PFSK-1 (cell line): ENCODE measurements around the gene ATP8A1.

Source experiments
- FOXP2 ChIP-seq: optimal IDR thresholded peaks from 2 replicates; pipeline ENCODE3; 2011; ENCODE audit warnings: borderline replicate concordance, control low read depth, inconsistent platforms; ENCODE audit not compliant: insufficient read depth; ENCODE audit errors: extremely low read length, extremely low read depth
- POLR2AphosphoS5 ChIP-seq: IDR thresholded peaks from 2 replicates; pipeline ENCODE4 v1.6.1; 2012; ENCODE audit warnings: low read depth, mild to moderate bottlenecking, control low read depth, low read length, moderate library complexity
- REST ChIP-seq, 2 experiments: IDR thresholded peaks; 2 replicates each; pipeline versions ENCODE4 v1.6.1 to v1.8.0; 2011 to 2012; ENCODE audit warnings: low read depth in 2 of 2, low read length in 2 of 2, control low read depth in 1 of 2, inconsistent platforms in 1 of 2, mild to moderate bottlenecking in 1 of 2, moderate library complexity in 1 of 2; ENCODE audit not compliant: insufficient read depth in 1 of 2
- SIN3A ChIP-seq: IDR thresholded peaks from 2 replicates; pipeline ENCODE4 v1.6.1; 2012; ENCODE audit warnings: mild to moderate bottlenecking, low read length, moderate library complexity, borderline replicate concordance; ENCODE audit not compliant: insufficient read depth
- TAF1 ChIP-seq: IDR thresholded peaks from 2 replicates; pipeline ENCODE4 v1.6.1; 2012; ENCODE audit warnings: low read length, control low read depth, borderline replicate concordance; ENCODE audit not compliant: insufficient read depth

The ATP8A1 gene

GRCh38 chr4:42411803-42412202, 245.1 kb downstream of the ATP8A1 start:
- TF ChIP-seq FOXP2 (no peak), SIN3A (no peak), REST (IDR thresholded peaks at IDR 0.05; ENCODE audit: insufficient read depth in 1 of 2, low read depth in 2 of 2, low read length in 2 of 2) (no peak), TAF1 (no peak), POLR2AphosphoS5 (no peak)

GRCh38 chr4:42410446-42410845, 246.5 kb downstream of the ATP8A1 start:
- TF ChIP-seq FOXP2 (no peak), POLR2AphosphoS5 (no peak), SIN3A (no peak), TAF1 (no peak), REST (IDR thresholded peaks at IDR 0.05; ENCODE audit: insufficient read depth in 1 of 2, low read depth in 2 of 2, low read length in 2 of 2) (no peak)

- TF ChIP-seq FOXP2 (no peak), REST (IDR thresholded peaks at IDR 0.05; ENCODE audit: insufficient read depth in 1 of 2, low read depth in 2 of 2, low read length in 2 of 2) (no peak), POLR2AphosphoS5 (no peak; the same call in 1 of the 2 replicates), SIN3A (no peak), TAF1 (no peak)
Measured at GRCh38 chr4:42404001-42404400, 252.9 kb downstream of the ATP8A1 start.

GRCh38 chr4:42401171-42401570, 255.7 kb downstream of the ATP8A1 start:
- TF ChIP-seq SIN3A: no peak
- TF ChIP-seq POLR2AphosphoS5: no peak
- no peak for TF ChIP-seq TAF1
- TF ChIP-seq REST (IDR thresholded peaks at IDR 0.05; ENCODE audit: insufficient read depth in 1 of 2, low read depth in 2 of 2, low read length in 2 of 2): peak in 1 of 2 experiments; percentile 63; a peak in 2 of 4 replicates

GRCh38 chr4:42399393-42399792, 257.5 kb downstream of the ATP8A1 start:
- TF ChIP-seq SIN3A (no peak), FOXP2 (no peak), TAF1 (no peak), REST (IDR thresholded peaks at IDR 0.05; ENCODE audit: insufficient read depth in 1 of 2, low read depth in 2 of 2, low read length in 2 of 2) (no peak), POLR2AphosphoS5 (no peak)
